OCI-LY1 (cell line): Measurements from ENCODE around the gene SFT2D3.
"Not testable (repeated sequence)": the region's sequence is repeated elsewhere in the genome, so short reads cannot be mapped to it uniquely, and the experiment has no call there.

Experiments used
- H2AFZ ChIP-seq: fragments of 200-600 bp; sonication (generic), shearing (Covaris generic); 2 replicates; pipeline ENCODE4 v1.6.0; 2014; ENCODE audit warnings: antibody characterized with exemption, mild to moderate bottlenecking, low read length
- H3F3A ChIP-seq: fragments of 200-600 bp; sonication (generic), shearing (Covaris generic); 2 replicates; pipeline ENCODE4 v1.6.0; 2014; ENCODE audit warnings: mild to moderate bottlenecking, antibody characterized with exemption, low read length, moderate library complexity; ENCODE audit not compliant: insufficient read depth
- H3K27ac ChIP-seq: fragments of 200-600 bp; sonication (generic); 2 replicates; pipeline ENCODE4 v1.5.1; 2014; ENCODE audit warnings: low read length, mixed run types, mild to moderate bottlenecking, low read depth; ENCODE audit not compliant: poor library complexity, severe bottlenecking
- H3K27me3 ChIP-seq: fragments of 200-600 bp; sonication (generic); 2 replicates; pipeline ENCODE4 v1.6.0; 2014; ENCODE audit warnings: antibody characterized with exemption, mild to moderate bottlenecking, low read length, moderate library complexity; ENCODE audit not compliant: insufficient read depth
- H3K36me3 ChIP-seq: fragments of 200-600 bp; sonication (generic); 2 replicates; pipeline ENCODE4 v1.6.1; 2014; ENCODE audit warnings: mild to moderate bottlenecking, antibody characterized with exemption, low read length, moderate library complexity, mixed read lengths; ENCODE audit not compliant: insufficient read depth
- H3K4me1 ChIP-seq: fragments of 200-600 bp; sonication (generic); 2 replicates; pipeline ENCODE4 v1.5.1; 2014; ENCODE audit warnings: mild to moderate bottlenecking, low read length, moderate library complexity; ENCODE audit not compliant: insufficient read depth, severe bottlenecking
- H3K4me2 ChIP-seq: fragments of 200-600 bp; sonication (generic), shearing (Covaris generic); 2 replicates; pipeline ENCODE4 v1.6.1; 2014; ENCODE audit warnings: low read length
- H3K4me3 ChIP-seq: fragments of 200-600 bp; sonication (generic); 2 replicates; pipeline ENCODE4 v1.5.1; 2014; ENCODE audit warnings: low read length, low read depth, mild to moderate bottlenecking, mixed read lengths; ENCODE audit not compliant: poor library complexity, severe bottlenecking
- H3K79me2 ChIP-seq: fragments of 200-600 bp; shearing (Covaris generic); 2 replicates; pipeline ENCODE4 v1.6.1; 2016; ENCODE audit warnings: mixed run types, low read length, mixed read lengths; ENCODE audit not compliant: insufficient read depth
- H3K9ac ChIP-seq: fragments of 200-600 bp; sonication (generic), shearing (Covaris generic); 2 replicates; pipeline ENCODE4 v1.6.1; 2014; ENCODE audit warnings: mild to moderate bottlenecking, low read length, mixed read lengths
- H3K9me2 ChIP-seq: fragments of 200-600 bp; sonication (generic), shearing (Covaris generic); 2 replicates; pipeline ENCODE4 v1.6.1; 2014; ENCODE audit warnings: low read depth, mild to moderate bottlenecking, low read length, mixed read lengths
- H3K9me3 ChIP-seq: fragments of 200-600 bp; shearing (Covaris generic); 2 replicates; pipeline ENCODE4 v1.6.1; 2014; ENCODE audit warnings: low read length, mixed read lengths
- H4K20me1 ChIP-seq: fragments of 200-600 bp; sonication (generic), shearing (Covaris generic); 2 replicates; pipeline ENCODE4 v1.6.0; 2016; ENCODE audit warnings: mild to moderate bottlenecking, low read length; ENCODE audit not compliant: insufficient read depth
- CTCF ChIP-seq: fragments of 200-600 bp; sonication (generic), shearing (Covaris generic); IDR thresholded peaks from 2 replicates; pipeline ENCODE4 v1.5.1; 2017; ENCODE audit warnings: mild to moderate bottlenecking, antibody characterized with exemption, low read length, moderate library complexity, mixed read lengths
- EZH2 ChIP-seq: fragments of 200-600 bp; sonication (generic), shearing (Covaris generic); IDR thresholded peaks from 2 replicates; pipeline ENCODE4 v1.8.0; 2017; ENCODE audit warnings: borderline replicate concordance, mixed run types, mild to moderate bottlenecking, antibody characterized with exemption, low read length, moderate library complexity, mixed read lengths

Gene SFT2D3

GRCh38 chr2:127747621-127748020 lies 46.3 kb downstream of the SFT2D3 start:
- TF ChIP-seq EZH2 (no peak), CTCF (no peak)
- H3K4me1 ChIP-seq = peaks cover 13% of the 10 kb centered on the region
- H3K27me3 ChIP-seq = no peaks in the 10 kb centered on the region
- H4K20me1 ChIP-seq = no peaks in the 10 kb centered on the region
- H3K4me2 ChIP-seq = no peak overlapping the region
- H3K9ac ChIP-seq = no peak overlapping the region
- H3K27ac ChIP-seq = no peak overlapping the region
- H3F3A ChIP-seq = no peaks in the 10 kb centered on the region
- peaks cover 65% of the 10 kb centered on the region for H3K36me3 ChIP-seq
- no peaks in the 10 kb centered on the region for H3K9me2 ChIP-seq
- no peaks in the 10 kb centered on the region for H3K9me3 ChIP-seq
- H3K4me3 ChIP-seq = no peak overlapping the region
- no peaks in the 10 kb centered on the region for H3K79me2 ChIP-seq
- no peak overlapping the region for H2AFZ ChIP-seq

- peak overlapping the region; percentile 22; the same call in 1 of the 2 replicates for H3K4me2 ChIP-seq
- not testable (repeated sequence) for H3K9me2 ChIP-seq, H3K27me3 ChIP-seq, H3K4me3 ChIP-seq, H3K9ac ChIP-seq, H3F3A ChIP-seq, H4K20me1 ChIP-seq, H3K79me2 ChIP-seq, H3K9me3 ChIP-seq, H2AFZ ChIP-seq
- H3K4me1 ChIP-seq = peaks cover 13% of the 10 kb centered on the region
- H3K27ac ChIP-seq = peak overlapping the region; percentile 85
- peaks cover 68% of the 10 kb centered on the region for H3K36me3 ChIP-seq
Measured at GRCh38 chr2:127749537-127749936, 48.2 kb downstream of the SFT2D3 start.

GRCh38 chr2:127753374-127753773 lies 52.1 kb downstream of the SFT2D3 start:
- no peak for TF ChIP-seq EZH2
- TF ChIP-seq CTCF = no peak
- Histone ChIP-seq H3K9ac (no peak overlapping the region), H3K9me3 (no peaks in the 10 kb centered on the region), H3F3A (no peaks in the 10 kb centered on the region), H3K4me1 (peaks cover 13% of the 10 kb centered on the region), H2AFZ (no peak overlapping the region), H3K27me3 (no peaks in the 10 kb centered on the region), H4K20me1 (no peaks in the 10 kb centered on the region), H3K36me3 (peaks cover 62% of the 10 kb centered on the region), H3K79me2 (no peaks in the 10 kb centered on the region; the same call in 1 of the 2 replicates), H3K4me2 (no peak overlapping the region), H3K27ac (no peak overlapping the region), H3K4me3 (no peak overlapping the region), H3K9me2 (no peaks in the 10 kb centered on the region)

GRCh38 chr2:127754186-127754585 lies 52.9 kb downstream of the SFT2D3 start:
- H3K27me3 ChIP-seq = no peaks in the 10 kb centered on the region
- H3F3A ChIP-seq = no peaks in the 10 kb centered on the region
- no peak overlapping the region for H3K9ac ChIP-seq
- peaks cover 61% of the 10 kb centered on the region for H3K36me3 ChIP-seq
- no peak overlapping the region for H2AFZ ChIP-seq
- H3K79me2 ChIP-seq = no peaks in the 10 kb centered on the region; the same call in 1 of the 2 replicates
- H3K4me2 ChIP-seq = no peak overlapping the region
- no peak overlapping the region for H3K4me3 ChIP-seq
- H3K27ac ChIP-seq = no peak overlapping the region
- H3K9me3 ChIP-seq = no peaks in the 10 kb centered on the region
- no peaks in the 10 kb centered on the region for H3K9me2 ChIP-seq
- no peaks in the 10 kb centered on the region for H4K20me1 ChIP-seq
- TF ChIP-seq EZH2 (no peak), CTCF (no peak)
- H3K4me1 ChIP-seq = peaks cover 12% of the 10 kb centered on the region
